Right lobe of liver (tissue), 4 donors: ENCODE results near the gene RPL28.

ENCODE experiments used
- CTCF ChIP-seq, 4 donors: fragments of 200-600 bp in 3 of 4; fragments of 450-650 bp in 1 of 4; IDR thresholded peaks; one replicate each; pipeline versions ENCODE4 v1.5.1 to v1.8.0; 2016 to 2022; ENCODE audit warnings: antibody characterized with exemption in 4 of 4, mild to moderate bottlenecking in 2 of 4
- POLR2A ChIP-seq: fragments of 450-650 bp; IDR thresholded peaks from one replicate; pipeline ENCODE4 v1.6.1; 2017; ENCODE audit warnings: antibody characterized with exemption, mild to moderate bottlenecking
- donor health status: DM: no; HTN: no; CAD: no.
- donor health status: DM: no; HTN: no; CAD: no.
- donor health status: DM: no; HTN: yes; CAD: no.

- TF ChIP-seq CTCF (IDR thresholded peaks at IDR 0.05) (no peak), POLR2A (no peak)
Measured at GRCh38 chr19:55376241-55376933, 9.3 kb upstream of the RPL28 start, which contains the start of gene TMEM190.
